Astrocyte of the spinal cord (primary cell): ENCODE data around the gene BCL7A.

Experiments used
- DNase-seq: peaks from one replicate; pipeline ENCODE4 v3.0.0; 2011; ENCODE audit warnings: low read depth, low spot score
- H3K4me3 ChIP-seq: 2 replicates; pipeline ENCODE4 v1.5.1; 2011; ENCODE audit warnings: low read depth, mild to moderate bottlenecking, low read length, moderate library complexity
- in situ Hi-C: cut with HindIII; loops from 2 replicates; pipeline ENCODE4 v1.10.0; 2017; ENCODE audit warnings: low sequenced_read_pairs
- TF ChIP-seq, protein P1 (sequence below): IDR thresholded peaks from 2 replicates; pipeline ENCODE4 v1.5.1; 2012; ENCODE audit warnings: low read depth, mild to moderate bottlenecking, low read length, inconsistent platforms

BCL7A gene

DNA sequence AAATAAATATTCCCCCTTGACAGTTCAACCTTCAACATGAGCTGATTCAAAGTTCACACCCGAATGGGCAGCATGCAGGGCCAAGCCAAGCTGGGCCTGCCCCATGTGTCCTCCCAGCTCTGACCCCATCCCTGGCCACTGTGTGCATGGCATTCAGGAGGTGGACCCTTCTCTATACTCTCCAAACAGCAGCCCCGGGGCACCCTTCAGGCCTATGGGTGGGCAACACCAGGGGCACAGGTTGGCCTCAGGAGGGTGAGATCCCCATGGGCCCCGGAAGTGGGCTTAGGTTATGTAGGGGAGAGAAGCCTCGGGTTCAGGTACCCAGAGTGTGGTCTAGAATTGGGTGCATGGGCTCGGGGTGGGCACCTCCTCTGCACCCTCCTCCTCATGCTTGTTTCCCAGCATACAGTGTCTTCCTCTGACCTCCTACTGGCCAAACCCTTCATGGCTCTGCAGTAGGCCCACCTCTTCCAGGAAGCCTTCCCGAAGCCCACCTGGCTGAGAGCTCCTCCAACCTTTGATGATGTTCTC, 31.5 kb upstream of the BCL7A start:
- H3K4me3 ChIP-seq, result no peak overlapping the region
- in situ Hi-C loops, result no loop called here
- TF ChIP-seq, protein P1, sequence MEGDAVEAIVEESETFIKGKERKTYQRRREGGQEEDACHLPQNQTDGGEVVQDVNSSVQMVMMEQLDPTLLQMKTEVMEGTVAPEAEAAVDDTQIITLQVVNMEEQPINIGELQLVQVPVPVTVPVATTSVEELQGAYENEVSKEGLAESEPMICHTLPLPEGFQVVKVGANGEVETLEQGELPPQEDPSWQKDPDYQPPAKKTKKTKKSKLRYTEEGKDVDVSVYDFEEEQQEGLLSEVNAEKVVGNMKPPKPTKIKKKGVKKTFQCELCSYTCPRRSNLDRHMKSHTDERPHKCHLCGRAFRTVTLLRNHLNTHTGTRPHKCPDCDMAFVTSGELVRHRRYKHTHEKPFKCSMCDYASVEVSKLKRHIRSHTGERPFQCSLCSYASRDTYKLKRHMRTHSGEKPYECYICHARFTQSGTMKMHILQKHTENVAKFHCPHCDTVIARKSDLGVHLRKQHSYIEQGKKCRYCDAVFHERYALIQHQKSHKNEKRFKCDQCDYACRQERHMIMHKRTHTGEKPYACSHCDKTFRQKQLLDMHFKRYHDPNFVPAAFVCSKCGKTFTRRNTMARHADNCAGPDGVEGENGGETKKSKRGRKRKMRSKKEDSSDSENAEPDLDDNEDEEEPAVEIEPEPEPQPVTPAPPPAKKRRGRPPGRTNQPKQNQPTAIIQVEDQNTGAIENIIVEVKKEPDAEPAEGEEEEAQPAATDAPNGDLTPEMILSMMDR, result no peak
- no peak for DNase-seq

DNA sequence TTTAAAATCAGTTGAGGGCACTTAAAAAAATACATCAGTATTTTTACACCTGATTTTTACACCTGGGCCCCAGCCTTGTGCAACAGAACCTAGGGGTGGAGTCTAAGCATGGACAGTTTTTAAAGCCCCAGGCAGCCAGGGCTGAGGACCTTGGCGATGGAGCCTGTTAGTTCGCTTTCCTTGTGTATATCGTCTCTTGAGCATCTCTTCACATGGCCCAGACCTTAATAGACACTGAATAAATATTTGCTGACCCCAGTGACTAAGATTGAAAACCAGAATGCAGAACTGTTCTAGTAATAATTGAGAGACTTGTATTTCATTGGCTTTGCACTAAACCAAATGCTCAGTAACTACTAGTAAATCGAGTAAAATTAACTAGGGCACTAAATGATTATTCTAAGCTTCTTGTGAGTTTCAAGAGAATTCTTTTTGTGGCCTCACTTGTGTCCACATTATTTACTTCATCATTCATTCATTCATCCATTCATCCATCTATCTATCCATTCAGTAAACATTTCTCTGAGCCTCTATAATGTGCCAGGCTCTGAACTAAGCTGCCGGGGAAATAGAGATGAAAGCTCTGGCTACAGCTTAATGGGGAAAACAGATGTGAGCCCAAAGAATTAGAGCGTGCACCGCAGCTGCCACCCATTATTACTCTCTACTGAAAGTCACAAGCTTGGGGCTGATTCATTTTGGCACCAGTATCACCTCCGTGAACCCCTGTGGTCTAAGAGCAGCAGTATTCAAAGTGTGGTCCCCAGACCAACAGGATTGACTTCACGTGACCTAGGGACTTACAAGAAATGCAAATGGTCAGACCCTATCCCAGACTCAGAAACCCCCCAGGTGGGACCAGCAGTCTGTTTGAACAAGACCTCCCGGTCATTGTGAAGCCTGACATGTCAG, 30.7 kb upstream of the BCL7A start:
- peak; percentile 40 for DNase-seq
- in situ Hi-C loops, result no loop called here

DNA sequence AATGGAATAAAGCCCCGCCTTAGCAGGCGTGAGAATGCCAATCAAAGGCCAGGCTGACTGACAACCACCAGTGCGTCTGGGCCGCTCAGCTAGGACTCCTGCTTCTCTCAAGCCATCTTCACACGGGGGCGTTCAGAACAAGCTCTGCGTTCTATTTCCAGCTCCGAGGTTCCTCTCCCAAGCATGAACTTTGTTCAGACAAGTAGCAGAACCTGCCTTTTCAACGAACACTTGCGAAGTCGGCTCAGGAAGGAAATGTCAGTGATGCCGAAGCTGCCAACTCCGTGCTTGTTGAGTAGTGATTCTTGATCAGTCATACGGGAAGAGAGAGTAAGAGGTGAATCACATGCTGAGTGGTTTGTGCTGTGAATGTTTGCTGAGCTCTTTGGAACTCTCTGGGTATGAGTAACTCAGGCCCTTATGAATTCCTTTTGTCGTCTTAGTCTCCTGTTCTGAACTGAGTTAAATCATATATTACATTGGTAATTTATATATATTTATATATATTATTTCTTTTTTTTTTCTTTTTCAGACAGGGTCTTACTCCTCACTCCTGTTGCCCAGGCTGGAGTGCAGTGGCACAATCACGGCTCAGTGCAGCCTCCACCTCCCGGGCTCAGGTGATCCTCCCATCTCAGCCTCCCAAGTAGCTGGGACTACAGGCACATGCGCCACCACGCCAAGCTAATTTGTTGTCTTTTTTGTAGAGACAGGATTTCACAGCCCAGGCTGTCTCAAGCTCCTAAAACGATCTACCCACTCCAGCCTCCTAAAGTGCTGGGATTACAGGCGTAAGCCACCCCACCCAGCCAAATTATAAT, 29.4 kb upstream of the BCL7A start:
- in situ Hi-C loops, result no loop called here
- H3K4me3 ChIP-seq, result no peak overlapping the region
- peak; percentile 97 for DNase-seq
- TF ChIP-seq, protein P1, result no peak

More for the DNA sequence above, 30.7 kb upstream of the BCL7A start:
- TF ChIP-seq, protein P1, result no peak
- H3K4me3 ChIP-seq, result no peak overlapping the region

DNA sequence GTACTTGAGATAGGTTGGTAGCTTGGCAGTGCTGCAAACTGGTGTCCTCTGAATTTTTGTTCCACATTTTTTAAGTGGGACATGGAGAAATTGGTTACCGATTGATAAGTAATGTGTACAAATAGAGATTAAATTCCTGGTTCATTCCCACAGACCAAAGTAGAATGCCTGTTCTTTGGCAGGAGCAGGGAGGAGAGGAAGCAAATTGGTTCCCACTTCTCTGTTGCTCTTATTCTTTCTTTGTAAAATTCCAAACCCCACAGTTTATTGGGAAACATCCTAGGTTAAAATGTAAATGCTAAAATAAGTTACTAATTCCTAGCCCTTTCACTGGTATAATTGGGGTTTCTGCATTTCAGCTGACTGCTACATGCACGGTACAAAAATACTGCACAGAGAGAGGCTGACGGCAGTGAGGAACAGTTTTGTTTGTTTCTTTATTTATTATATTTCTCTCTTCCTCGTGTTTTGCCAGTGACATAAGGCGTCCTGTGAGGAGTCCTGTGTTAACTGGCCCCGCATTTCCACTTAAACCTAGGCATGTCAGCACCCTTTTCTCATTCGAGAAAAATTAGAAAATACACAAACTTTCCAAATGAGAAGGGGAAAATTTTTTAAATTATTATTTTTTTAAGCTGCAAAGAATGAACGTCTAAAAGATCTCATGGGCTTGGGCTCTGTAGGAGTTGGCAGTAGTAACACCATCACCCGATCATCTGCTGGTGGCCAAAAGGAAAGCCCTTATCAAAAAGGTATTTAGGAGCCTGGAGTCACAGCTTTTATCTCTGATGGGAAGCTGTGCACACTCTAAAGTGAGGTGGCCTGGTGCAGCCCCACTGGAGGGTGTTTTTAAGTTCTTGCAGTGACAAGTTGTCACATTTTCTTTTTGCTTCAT, 25.4 kb upstream of the BCL7A start:
- no peak for DNase-seq
- TF ChIP-seq, protein P1, result no peak
- in situ Hi-C loops, result no loop called here
- H3K4me3 ChIP-seq, result no peak overlapping the region

DNA sequence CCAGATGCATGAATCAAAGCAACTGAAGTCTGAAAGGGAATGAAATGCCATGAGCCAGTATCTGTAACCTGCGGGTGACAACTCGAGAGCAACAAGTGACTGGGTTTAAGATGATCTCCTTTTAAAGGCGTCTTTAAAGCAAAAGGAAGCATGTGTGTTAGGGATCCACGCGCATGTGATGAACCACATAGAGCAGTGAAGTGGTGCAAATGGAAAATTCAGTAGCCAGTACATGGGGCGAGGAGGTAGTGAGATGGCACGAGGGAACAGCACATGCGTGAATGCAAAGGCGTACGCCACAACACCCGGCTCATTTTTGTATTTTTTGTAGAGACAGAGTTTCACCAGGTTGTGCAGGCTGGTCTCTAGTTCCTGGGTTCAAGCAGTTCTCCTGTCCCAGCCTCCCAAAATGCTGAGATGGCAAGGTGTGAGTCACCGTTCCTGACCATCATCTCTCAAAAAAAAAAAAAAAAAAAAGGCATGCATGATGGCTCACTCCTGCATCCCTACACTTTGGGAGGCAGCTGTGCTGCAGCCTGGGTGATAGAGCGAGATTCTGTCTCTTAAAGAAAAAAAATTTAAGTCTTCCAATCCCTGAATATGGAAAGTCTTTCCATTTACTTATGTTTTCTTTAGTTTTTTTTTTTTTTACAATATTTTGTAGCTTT, 24.6 kb upstream of the BCL7A start:
- no peak for DNase-seq

More for the DNA sequence above, 24.6 kb upstream of the BCL7A start:
- TF ChIP-seq, protein P1, result no peak
- in situ Hi-C loops, result no loop called here
- H3K4me3 ChIP-seq, result no peak overlapping the region
